Ishikawa (cell line): ENCODE measurements around the gene RFTN1.

Source experiments
- CEBPB ChIP-seq: IDR thresholded peaks from 2 replicates; pipeline ENCODE4 v1.6.1; 2012
- CREB1 ChIP-seq: IDR thresholded peaks from 2 replicates; pipeline ENCODE4 v1.6.1; 2012; ENCODE audit warnings: low read depth
- EGR1 ChIP-seq: IDR thresholded peaks from 2 replicates; pipeline ENCODE4 v1.6.1; 2012
- EP300 ChIP-seq: IDR thresholded peaks from 2 replicates; pipeline ENCODE4 v1.6.1; 2012; ENCODE audit warnings: borderline replicate concordance
- FOXM1 ChIP-seq: IDR thresholded peaks from 2 replicates; pipeline ENCODE4 v1.6.1; 2012; ENCODE audit warnings: low read depth, borderline replicate concordance
- NFIC ChIP-seq: IDR thresholded peaks from 2 replicates; pipeline ENCODE4 v1.6.1; 2012
- RAD21 ChIP-seq: IDR thresholded peaks from 2 replicates; pipeline ENCODE4 v1.6.1; 2012; ENCODE audit warnings: low read depth
- REST ChIP-seq: IDR thresholded peaks from 2 replicates; pipeline ENCODE4 v1.6.1; 2012; ENCODE audit warnings: low read depth, mild to moderate bottlenecking
- TAF1 ChIP-seq: IDR thresholded peaks from 2 replicates; pipeline ENCODE4 v1.6.1; 2012; ENCODE audit warnings: low read depth, mild to moderate bottlenecking
- TCF12 ChIP-seq: IDR thresholded peaks from 2 replicates; pipeline ENCODE4 v1.6.1; 2012; ENCODE audit warnings: low read depth
- TEAD4 ChIP-seq: IDR thresholded peaks from 2 replicates; pipeline ENCODE4 v1.6.1; 2012
- USF1 ChIP-seq: IDR thresholded peaks from 2 replicates; pipeline ENCODE4 v1.6.1; 2012
- YY1 ChIP-seq: IDR thresholded peaks from 2 replicates; pipeline ENCODE4 v1.6.1; 2012; ENCODE audit warnings: low read depth
- ZBTB7A ChIP-seq: IDR thresholded peaks from 2 replicates; pipeline ENCODE4 v1.6.1; 2012; ENCODE audit warnings: low read depth
- TF ChIP-seq, protein P1 (sequence below): IDR thresholded peaks from 2 replicates; pipeline ENCODE4 v1.6.1; 2012

Gene RFTN1

GRCh38 chr3:16303037-16303575 is 210.4 kb downstream of the RFTN1 start:
- no peak for TF ChIP-seq RAD21
- TF ChIP-seq REST = no peak
- TF ChIP-seq, protein P1, sequence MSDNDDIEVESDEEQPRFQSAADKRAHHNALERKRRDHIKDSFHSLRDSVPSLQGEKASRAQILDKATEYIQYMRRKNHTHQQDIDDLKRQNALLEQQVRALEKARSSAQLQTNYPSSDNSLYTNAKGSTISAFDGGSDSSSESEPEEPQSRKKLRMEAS = no peak
- no peak for TF ChIP-seq USF1
- no peak for TF ChIP-seq EGR1
- no peak for TF ChIP-seq CREB1
- TF ChIP-seq TCF12 = no peak
- TF ChIP-seq YY1 = no peak
- TF ChIP-seq CEBPB = no peak
- no peak for TF ChIP-seq ZBTB7A
- TF ChIP-seq TAF1 = no peak
- no peak for TF ChIP-seq EP300
- TF ChIP-seq NFIC = no peak
- TF ChIP-seq TEAD4 = no peak
- TF ChIP-seq FOXM1 = no peak

- TF ChIP-seq CREB1 (no peak), FOXM1 (no peak), USF1 (no peak), TAF1 (no peak), TCF12 (no peak), REST (no peak), EP300 (no peak), YY1 (no peak), NFIC (no peak), TEAD4 (no peak), ZBTB7A (no peak), RAD21 (no peak), EGR1 (no peak), CEBPB (no peak)
- TF ChIP-seq, protein P1 = no peak
Measured at GRCh38 chr3:16302082-16302631, 211.3 kb downstream of the RFTN1 start.

GRCh38 chr3:16301507-16301906 is 212.0 kb downstream of the RFTN1 start:
- TF ChIP-seq YY1 (no peak), ZBTB7A (no peak), CEBPB (no peak), TCF12 (no peak), EGR1 (no peak), REST (no peak), NFIC (no peak), TEAD4 (no peak), CREB1 (no peak), RAD21 (no peak)
- TF ChIP-seq, protein P1 = no peak

- TF ChIP-seq CEBPB = no peak
- TF ChIP-seq EGR1 = no peak
- no peak for TF ChIP-seq USF1
- no peak for TF ChIP-seq YY1
- no peak for TF ChIP-seq RAD21
- TF ChIP-seq REST = no peak
- no peak for TF ChIP-seq NFIC
- TF ChIP-seq TCF12 = no peak
- no peak for TF ChIP-seq ZBTB7A
- no peak for TF ChIP-seq FOXM1
- TF ChIP-seq EP300 = no peak
- no peak for TF ChIP-seq TAF1
- TF ChIP-seq, protein P1 = no peak
- TF ChIP-seq CREB1 = no peak
- no peak for TF ChIP-seq TEAD4
Measured at GRCh38 chr3:16300881-16301359, 212.6 kb downstream of the RFTN1 start.
